GM12878 (cell line): Measurements from ENCODE around the gene CACNA1B.

Source experiments
- BHLHE40 ChIP-seq, 2 experiments: fragments of 450-650 bp in 1 of 2; IDR thresholded peaks; 2 replicates each; pipeline ENCODE4 v1.6.1; 2011 to 2017; ENCODE audit warnings: low read depth in 2 of 2, borderline replicate concordance in 1 of 2, improper control_type of control experiment in 1 of 2, low read length in 1 of 2, mild to moderate bottlenecking in 1 of 2
- CBFB ChIP-seq: IDR thresholded peaks from 2 replicates; pipeline ENCODE4 v1.6.1; 2016; ENCODE audit warnings: antibody characterized with exemption, low read depth
- CTCF ChIP-seq, 3 experiments: IDR thresholded peaks in 2 of 3; conservative IDR thresholded peaks in 1 of 3; 2 replicates each; pipeline ENCODE4 v1.5.1; 2011; ENCODE audit warnings: low read depth in 3 of 3, low read length in 3 of 3, mild to moderate bottlenecking in 3 of 3, control low read depth in 2 of 3, moderate library complexity in 2 of 3, inconsistent platforms in 1 of 3, mixed read lengths in 1 of 3; ENCODE audit not compliant: control insufficient read depth in 2 of 3, insufficient read depth in 1 of 3; ENCODE audit errors: extremely low read depth in 1 of 3
- EP300 ChIP-seq, 2 experiments: fragments of 150-350 bp in 1 of 2; IDR thresholded peaks; 2 replicates each; pipeline ENCODE4 v1.6.1; 2011 to 2012; ENCODE audit warnings: low read depth in 2 of 2, low read length in 2 of 2, borderline replicate concordance in 1 of 2, improper control_type of control experiment in 1 of 2, inconsistent platforms in 1 of 2; ENCODE audit not compliant: control insufficient read depth in 1 of 2
- KDM1A ChIP-seq: fragments of 200-600 bp; sonication (generic); IDR thresholded peaks from 2 replicates; pipeline ENCODE4 v1.6.1; 2016; ENCODE audit warnings: borderline replicate concordance
- POLR2A ChIP-seq: IDR thresholded peaks from 2 replicates; pipeline ENCODE4 v1.6.1; 2011; ENCODE audit warnings: low read depth, mild to moderate bottlenecking, low read length
- POU2F2 ChIP-seq: IDR thresholded peaks from 3 replicates; pipeline ENCODE4 v1.6.1; 2011; ENCODE audit warnings: low read depth, mild to moderate bottlenecking, low read length, borderline replicate concordance
- RAD21 ChIP-seq: IDR thresholded peaks from 2 replicates; pipeline ENCODE4 v1.6.1; 2011; ENCODE audit warnings: mild to moderate bottlenecking, low read depth, low read length, moderate library complexity; ENCODE audit not compliant: insufficient read depth
- RCOR1 ChIP-seq: conservative IDR thresholded peaks from 2 replicates; pipeline ENCODE4 v1.6.1; 2012; ENCODE audit warnings: low read depth, low read length, improper control_type of control experiment
- SP1 ChIP-seq: IDR thresholded peaks from one replicate; pipeline ENCODE4 v1.6.1; 2011; ENCODE audit warnings: low read depth, low read length
- TAF1 ChIP-seq: IDR thresholded peaks from 2 replicates; pipeline ENCODE4 v1.6.1; 2011; ENCODE audit warnings: mild to moderate bottlenecking, low read depth, low read length, borderline replicate concordance
- TARDBP ChIP-seq: IDR thresholded peaks from 2 replicates; pipeline ENCODE4 v1.6.1; 2016; ENCODE audit warnings: borderline replicate concordance
- ZBTB11 ChIP-seq: fragments of 450-650 bp; formaldehyde crosslinking; IDR thresholded peaks from 2 replicates; pipeline ENCODE4 v1.5.0; 2022; ENCODE audit warnings: mild to moderate bottlenecking, missing genetic modification characterization
- ZNF274 ChIP-seq: IDR thresholded peaks from one replicate; pipeline ENCODE4 v1.8.0; 2011; ENCODE audit not compliant: insufficient read length, insufficient read depth

- no peak for TF ChIP-seq POLR2A
- TF ChIP-seq BHLHE40 (IDR thresholded peaks at IDR 0.05; ENCODE audit: borderline replicate concordance in 1 of 2, low read depth in 2 of 2, low read length in 1 of 2), result no peak
- TF ChIP-seq CBFB, result no peak
- no peak for TF ChIP-seq TARDBP
- no peak for TF ChIP-seq RCOR1
- no peak for TF ChIP-seq ZNF274
- no peak for TF ChIP-seq KDM1A
- no peak for TF ChIP-seq POU2F2
- no peak for TF ChIP-seq ZBTB11 (CRISPR knock-in tag)
- no peak for TF ChIP-seq RAD21
- TF ChIP-seq TAF1, result no peak
- TF ChIP-seq SP1, result no peak
- TF ChIP-seq CTCF (IDR thresholded peaks at IDR 0.05 in 2 of 3, conservative IDR thresholded peaks at IDR 0.05 in 1 of 3; ENCODE audit: control insufficient read depth in 2 of 3, extremely low read depth in 1 of 3, insufficient read depth in 1 of 3, low read depth in 3 of 3, low read length in 3 of 3), result no peak
- no peak for TF ChIP-seq EP300 (IDR thresholded peaks at IDR 0.05; ENCODE audit: borderline replicate concordance in 1 of 2, control insufficient read depth in 1 of 2, low read depth in 2 of 2, low read length in 2 of 2)
These were observed 134.4 kb downstream of the CACNA1B start for GRCh38 chr9:138011951-138012500.
